ENCODE data around the gene PDE4B.
"Not testable (repeated sequence)": the region's sequence is repeated elsewhere in the genome, so short reads cannot be mapped to it uniquely, and the experiment has no call there.

PDE4B gene

GRCh38 chr1:66402194-66402593 is 609.5 kb downstream of the PDE4B start:
- DNase-seq: no peak

GRCh38 chr1:66403007-66403731 is 610.5 kb downstream of the PDE4B start:
- DNase-seq: no peak

- DNase-seq: no peak
Measured at GRCh38 chr1:66405061-66405460, 612.4 kb downstream of the PDE4B start.

GRCh38 chr1:66411449-66411848 is 618.8 kb downstream of the PDE4B start:
- not testable (repeated sequence) for DNase-seq

- DNase-seq: no peak
Measured at GRCh38 chr1:66412704-66413103, 620.0 kb downstream of the PDE4B start.

GRCh38 chr1:66413136-66413837 is 620.6 kb downstream of the PDE4B start:
- DNase-seq: no peak

- no peak for DNase-seq
Measured at GRCh38 chr1:66413838-66414175, 621.1 kb downstream of the PDE4B start.

- no peak for DNase-seq
Measured at GRCh38 chr1:66415281-66415680, 622.6 kb downstream of the PDE4B start.

GRCh38 chr1:66415866-66416265 is 623.2 kb downstream of the PDE4B start:
- no peak for DNase-seq

- DNase-seq: no peak
Measured at GRCh38 chr1:66416295-66416694, 623.6 kb downstream of the PDE4B start.

- DNase-seq: no peak
Measured at GRCh38 chr1:66418021-66418420, 625.3 kb downstream of the PDE4B start.

- not testable (repeated sequence) for DNase-seq
Measured at GRCh38 chr1:66420171-66420570, 627.5 kb downstream of the PDE4B start.

- not testable (repeated sequence) for DNase-seq
Measured at GRCh38 chr1:66420906-66421305, 628.2 kb downstream of the PDE4B start.

- DNase-seq: no peak
Measured at GRCh38 chr1:66422804-66423203, 630.1 kb downstream of the PDE4B start.

All from T-helper 1 cell (primary cell).